ENCODE data around the gene ITGAE. TPM values are rescaled to one million over a fixed set of nuclear protein-coding genes. Genes with fewer than 3 reads are reported as not detected.

ITGAE gene
- total and polyA plus RNA-seq, 8 donors: 21.0 to 46.1 (median 41.0) TPM

DNA sequence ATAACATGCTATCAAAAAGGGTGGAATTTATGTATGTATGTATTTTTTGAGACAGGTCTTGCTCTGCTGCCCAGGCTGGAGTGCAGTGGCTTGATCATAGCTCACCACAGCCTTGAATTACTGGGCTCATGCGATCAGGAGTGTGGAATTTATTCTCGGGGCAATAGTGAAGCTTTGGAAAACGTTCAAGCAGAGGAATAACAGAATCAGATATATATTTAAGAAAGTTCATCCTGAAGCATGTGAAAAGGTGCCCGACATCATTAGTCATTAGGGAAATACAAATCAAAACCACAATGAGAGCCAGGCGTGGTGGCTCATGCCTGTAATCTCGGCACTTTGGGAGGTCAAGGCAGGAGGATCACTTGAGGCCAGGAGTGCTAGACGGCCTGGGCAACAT, 7.7 kb upstream of the ITGAE start:
- DNase-seq (no peak), ATAC-seq (no peak)
- H3K27me3 ChIP-seq: no peaks in the 10 kb centered on the region
- H3K4me1 ChIP-seq: peaks cover 0 to 6% of the 10 kb centered on the region in 2 donors
- no peak overlapping the region for H3K4me3 ChIP-seq
- H3K27ac ChIP-seq: no peak overlapping the region
- no peak for TF ChIP-seq CTCF (IDR thresholded peaks at IDR 0.05)
- intact Hi-C loops (cut with DNase I): no loop called here
- H3K9me3 ChIP-seq: no peaks in the 10 kb centered on the region
- H3K36me3 ChIP-seq: peaks cover 0 to 78% of the 10 kb centered on the region in 2 donors

DNA sequence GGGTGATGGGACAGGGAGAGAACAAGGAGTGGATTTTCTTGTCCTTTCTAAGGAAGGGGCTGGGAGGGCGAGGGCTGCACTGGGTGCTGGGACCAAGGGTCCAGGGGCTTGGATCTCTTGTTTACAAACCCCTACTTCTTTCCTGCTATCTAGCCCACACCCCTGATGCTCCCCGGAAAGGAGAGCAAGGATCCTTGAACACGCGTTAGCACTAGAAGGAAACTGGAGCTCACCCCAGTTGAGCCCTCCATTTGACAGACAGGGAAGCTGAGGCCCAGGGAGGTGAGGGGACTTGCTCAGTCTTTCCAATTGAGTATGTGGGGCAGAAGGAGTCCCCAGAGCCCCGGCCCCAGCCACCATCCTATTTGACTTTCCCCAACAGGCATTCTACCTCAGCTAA, 4.6 kb upstream of the ITGAE start:
- intact Hi-C loops (cut with DNase I): no loop called here

DNA sequence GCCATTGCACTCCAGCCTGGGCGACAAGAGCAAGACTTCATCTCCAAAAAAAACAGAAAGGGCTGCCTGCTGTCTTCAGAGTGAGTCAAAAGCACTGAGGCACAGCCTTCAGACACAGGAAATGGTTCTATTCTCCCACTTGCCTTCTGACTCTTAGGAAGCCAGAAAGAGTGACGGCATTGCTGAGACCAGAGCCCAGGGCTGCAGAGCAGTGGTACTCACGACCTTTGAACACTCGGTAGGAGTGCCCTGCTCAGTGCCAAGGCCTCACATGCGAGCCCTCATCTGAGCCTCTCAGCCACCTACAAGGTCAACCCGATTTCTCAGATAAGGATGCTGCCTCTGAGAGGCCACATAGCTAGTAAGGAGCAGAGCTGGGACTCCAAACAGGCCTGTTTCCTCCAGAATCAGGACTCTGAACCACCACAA, 3.5 kb upstream of the ITGAE start:
- ATAC-seq: no peak
- H3K36me3 ChIP-seq: peaks cover 0 to 36% of the 10 kb centered on the region in 2 donors
- intact Hi-C loops (cut with DNase I): no loop called here

More for the DNA sequence above, 4.6 kb upstream of the ITGAE start:
- peaks cover 0 to 36% of the 10 kb centered on the region in 2 donors for H3K4me1 ChIP-seq
- no peak overlapping the region for H3K27ac ChIP-seq
- DNase-seq (no peak), ATAC-seq (no peak)
- no peaks in the 10 kb centered on the region for H3K27me3 ChIP-seq
- TF ChIP-seq CTCF (IDR thresholded peaks at IDR 0.05): no peak
- H3K9me3 ChIP-seq: no peaks in the 10 kb centered on the region
- peaks cover 0 to 46% of the 10 kb centered on the region in 2 donors for H3K36me3 ChIP-seq
- H3K4me3 ChIP-seq: no peak overlapping the region

GRCh38 chr17:3803308-3803640, 2.3 kb upstream of the ITGAE start:
- H3K27ac ChIP-seq: peak overlapping the region; percentile 72 to 79
- ATAC-seq (peak; percentile 26), DNase-seq (no peak)
- no peaks in the 10 kb centered on the region for H3K9me3 ChIP-seq
- peaks cover 0 to 59% of the 10 kb centered on the region in 2 donors for H3K4me1 ChIP-seq
- H3K4me3 ChIP-seq: no peak overlapping the region
- TF ChIP-seq CTCF (IDR thresholded peaks at IDR 0.05): no peak
- no peaks in the 10 kb centered on the region for H3K27me3 ChIP-seq
- H3K36me3 ChIP-seq: peaks cover 0 to 25% of the 10 kb centered on the region in 2 donors
- intact Hi-C loops (cut with DNase I): no loop called here

More for the DNA sequence above, 3.5 kb upstream of the ITGAE start:
- Histone ChIP-seq H3K27ac (no peak overlapping the region), H3K4me1 (peaks cover 0 to 47% of the 10 kb centered on the region in 2 donors), H3K9me3 (no peaks in the 10 kb centered on the region), H3K4me3 (no peak overlapping the region), H3K27me3 (no peaks in the 10 kb centered on the region)
- no peak for DNase-seq
- TF ChIP-seq CTCF (IDR thresholded peaks at IDR 0.05): no peak

GRCh38 chr17:3802461-3803307, 1.7 kb upstream of the ITGAE start:
- Histone ChIP-seq H3K27ac (peak overlapping the region; percentile 72 to 79), H3K27me3 (no peaks in the 10 kb centered on the region), H3K36me3 (peaks cover 0 to 19% of the 10 kb centered on the region in 2 donors), H3K9me3 (no peaks in the 10 kb centered on the region), H3K4me3 (no peak overlapping the region), H3K4me1 (peaks cover 0 to 62% of the 10 kb centered on the region in 2 donors)
- intact Hi-C loops (cut with DNase I): no loop called here
- TF ChIP-seq CTCF (IDR thresholded peaks at IDR 0.05): no peak
- peak; percentile 51 for ATAC-seq
- DNase-seq: peak in 1 of 4 donors; percentile 25
